ENCODE measurements around the gene CCDC102A.

The CCDC102A gene

GRCh38 chr16:57518520-57518919 lies 17.9 kb downstream of the CCDC102A start:
- Histone ChIP-seq H3K27ac (no peak overlapping the region), H3K4me3 (no peak overlapping the region)
- DNase-seq (ENCODE audit: low spot score), result no peak
- TF ChIP-seq CTCF (IDR thresholded peaks at IDR 0.05), result no peak

- H3K27ac ChIP-seq, result no peak overlapping the region
- DNase-seq (ENCODE audit: low spot score), result no peak
- no peak for TF ChIP-seq CTCF (IDR thresholded peaks at IDR 0.05)
- H3K4me3 ChIP-seq, result no peak overlapping the region
Observed at GRCh38 chr16:57517397-57518367, 18.7 kb downstream of the CCDC102A start.

GRCh38 chr16:57516773-57517172 lies 19.6 kb downstream of the CCDC102A start:
- Histone ChIP-seq H3K27ac (no peak overlapping the region), H3K4me3 (no peak overlapping the region)
- no peak for DNase-seq (ENCODE audit: low spot score)
- TF ChIP-seq CTCF (IDR thresholded peaks at IDR 0.05), result no peak

GRCh38 chr16:57516176-57516725 lies 20.1 kb downstream of the CCDC102A start:
- no peak overlapping the region for H3K27ac ChIP-seq
- TF ChIP-seq CTCF (IDR thresholded peaks at IDR 0.05), result no peak
- no peak overlapping the region for H3K4me3 ChIP-seq
- no peak for DNase-seq (ENCODE audit: low spot score)

GRCh38 chr16:57514791-57515600 lies 21.4 kb downstream of the CCDC102A start:
- DNase-seq (ENCODE audit: low spot score), result no peak
- TF ChIP-seq CTCF (IDR thresholded peaks at IDR 0.05), result no peak
- Histone ChIP-seq H3K27ac (peak overlapping the region in 1 of 2 donors; percentile 35), H3K4me3 (no peak overlapping the region)

GRCh38 chr16:57514371-57514770 lies 22.0 kb downstream of the CCDC102A start:
- TF ChIP-seq CTCF (IDR thresholded peaks at IDR 0.05), result no peak
- peak overlapping the region in 1 of 2 donors; percentile 35 for H3K27ac ChIP-seq
- H3K4me3 ChIP-seq, result no peak overlapping the region
- DNase-seq (ENCODE audit: low spot score), result no peak

All from coronary artery (tissue), 2 donors.